Lung (tissue), 12 donors: Measurements from ENCODE around the gene ADAMTSL2. TPM values are rescaled to one million over a fixed set of nuclear protein-coding genes. Genes with fewer than 3 reads are reported as not detected.

ENCODE experiments used
- ATAC-seq: fragments of 200-7000 bp; cut with Tn5 transposase; one replicate; pipeline ENCODE4 v1.9.1; 2020; ENCODE audit warnings: moderate number of reproducible peaks; ENCODE audit not compliant: insufficient read depth, low FRiP score
- DNase-seq, 3 donors: peaks; one replicate each; pipeline ENCODE4 v3.0.0-alpha.2; 2013 to 2017
- H3K27ac ChIP-seq, 2 donors: one replicate each; pipeline ENCODE4 v1.5.1; 2013; ENCODE audit warnings: mild to moderate bottlenecking in 2 of 2, moderate library complexity in 2 of 2, control low read depth in 1 of 2, inconsistent platforms in 1 of 2, low read depth in 1 of 2, low read length in 1 of 2
- H3K27me3 ChIP-seq, 3 donors: one replicate each; pipeline ENCODE4 v1.5.1; 2013; ENCODE audit warnings: low read length in 2 of 3; ENCODE audit not compliant: control insufficient read depth in 3 of 3, insufficient read depth in 3 of 3
- H3K36me3 ChIP-seq, 4 donors: one replicate each; pipeline ENCODE4 v1.5.1; 2013; ENCODE audit warnings: low read length in 4 of 4, mild to moderate bottlenecking in 1 of 4, moderate library complexity in 1 of 4; ENCODE audit not compliant: control insufficient read depth in 4 of 4, insufficient read depth in 4 of 4
- H3K4me1 ChIP-seq, 5 donors: one replicate each; pipeline ENCODE4 v1.5.1; 2013; ENCODE audit warnings: low read length in 5 of 5, mild to moderate bottlenecking in 2 of 5, moderate library complexity in 1 of 5; ENCODE audit not compliant: control insufficient read depth in 5 of 5, insufficient read depth in 5 of 5
- H3K4me3 ChIP-seq: one replicate; pipeline ENCODE4 v1.5.1; 2013; ENCODE audit warnings: mild to moderate bottlenecking, control low read depth, moderate library complexity
- H3K9ac ChIP-seq, 2 donors: one replicate each; pipeline ENCODE4 v1.5.1; 2013; ENCODE audit warnings: low read length in 2 of 2, control low read depth in 1 of 2; ENCODE audit not compliant: insufficient read depth in 1 of 2
- H3K9me3 ChIP-seq, 4 donors: one replicate each; pipeline ENCODE4 v1.5.1; 2013; ENCODE audit warnings: low read length in 3 of 4, mild to moderate bottlenecking in 1 of 4, moderate library complexity in 1 of 4; ENCODE audit not compliant: control insufficient read depth in 4 of 4, insufficient read depth in 3 of 4
- WGBS, 2 donors: extraction: QIAGEN DNeasy Blood & Tissue Kit; methylation state at CpG; one replicate each; pipeline ENCODE4 v1.1.7; 2013; 5-methylcytosine and 5-hydroxymethylcytosine counted together
- polyA plus RNA-seq, 2 donors: library from polyadenylated mRNA; stranded (reverse); fragments of 200-250 nt; gene quantifications; one replicate each; pipeline ENCODE4 v1.2.1, GENCODE V29; 2013
- total RNA-seq, 2 donors: library from RNA; depleted of rRNA in 1 of 2; stranded (reverse); fragments of >200 nt in 1 of 2; gene quantifications; one replicate each; pipeline ENCODE4 v1.2.1, GENCODE V29; 2014 to 2021
- TF ChIP-seq, protein P1 (sequence below): IDR thresholded peaks from 2 replicates; pipeline ENCODE4 v1.5.1; 2012; ENCODE audit warnings: mild to moderate bottlenecking; ENCODE audit errors: control extremely low read depth, extremely low read depth
- donor health status: control.
- donor health status: control.
- donor health status: Bipolar disorder and iron deficiency.
- donor health status: healthy.
- donor health status: DM: yes; HTN: yes; CAD: no.

The ADAMTSL2 gene
- total and polyA plus RNA-seq, 4 donors = 6.4 to 20.6 (median 10.1) TPM

DNA sequence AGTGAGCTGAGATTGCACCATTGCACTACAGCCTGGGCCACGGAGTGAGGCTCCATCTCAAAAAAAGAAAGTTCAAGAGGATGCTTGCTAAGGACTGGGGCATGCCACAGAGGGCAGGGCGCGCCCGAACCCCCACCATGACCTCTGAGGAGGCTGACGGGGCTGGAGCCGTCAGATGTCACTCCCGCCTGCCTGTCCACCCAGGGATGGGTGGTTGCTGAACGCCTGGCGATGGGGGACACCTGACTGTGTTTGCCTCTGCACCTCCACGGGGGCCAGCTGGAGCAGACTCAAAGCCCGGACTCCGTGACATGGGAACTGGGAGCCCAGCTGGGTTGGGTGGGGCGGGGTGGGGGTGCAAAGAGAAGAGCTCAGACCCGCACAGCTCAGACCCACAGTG is 31.9 kb downstream of the ADAMTSL2 start:
- TF ChIP-seq, protein P1, sequence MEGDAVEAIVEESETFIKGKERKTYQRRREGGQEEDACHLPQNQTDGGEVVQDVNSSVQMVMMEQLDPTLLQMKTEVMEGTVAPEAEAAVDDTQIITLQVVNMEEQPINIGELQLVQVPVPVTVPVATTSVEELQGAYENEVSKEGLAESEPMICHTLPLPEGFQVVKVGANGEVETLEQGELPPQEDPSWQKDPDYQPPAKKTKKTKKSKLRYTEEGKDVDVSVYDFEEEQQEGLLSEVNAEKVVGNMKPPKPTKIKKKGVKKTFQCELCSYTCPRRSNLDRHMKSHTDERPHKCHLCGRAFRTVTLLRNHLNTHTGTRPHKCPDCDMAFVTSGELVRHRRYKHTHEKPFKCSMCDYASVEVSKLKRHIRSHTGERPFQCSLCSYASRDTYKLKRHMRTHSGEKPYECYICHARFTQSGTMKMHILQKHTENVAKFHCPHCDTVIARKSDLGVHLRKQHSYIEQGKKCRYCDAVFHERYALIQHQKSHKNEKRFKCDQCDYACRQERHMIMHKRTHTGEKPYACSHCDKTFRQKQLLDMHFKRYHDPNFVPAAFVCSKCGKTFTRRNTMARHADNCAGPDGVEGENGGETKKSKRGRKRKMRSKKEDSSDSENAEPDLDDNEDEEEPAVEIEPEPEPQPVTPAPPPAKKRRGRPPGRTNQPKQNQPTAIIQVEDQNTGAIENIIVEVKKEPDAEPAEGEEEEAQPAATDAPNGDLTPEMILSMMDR = no peak
- 89 to 92% methylated on average over 14 of the region's 14 CpGs for WGBS, 2 donors
- ATAC-seq (no peak), DNase-seq (no peak)
- H3K27me3 ChIP-seq = peaks cover 0 to 5% (median 0%) of the 10 kb centered on the region in 3 donors
- H3K9me3 ChIP-seq = no peaks in the 10 kb centered on the region
- H3K4me1 ChIP-seq = peaks cover 0 to 39% (median 20%) of the 10 kb centered on the region in 5 donors
- H3K4me3 ChIP-seq = no peak overlapping the region
- H3K36me3 ChIP-seq = peaks cover 0 to 4% (median 0%) of the 10 kb centered on the region in 4 donors
- H3K27ac ChIP-seq = no peak overlapping the region
- no peak overlapping the region for H3K9ac ChIP-seq

DNA sequence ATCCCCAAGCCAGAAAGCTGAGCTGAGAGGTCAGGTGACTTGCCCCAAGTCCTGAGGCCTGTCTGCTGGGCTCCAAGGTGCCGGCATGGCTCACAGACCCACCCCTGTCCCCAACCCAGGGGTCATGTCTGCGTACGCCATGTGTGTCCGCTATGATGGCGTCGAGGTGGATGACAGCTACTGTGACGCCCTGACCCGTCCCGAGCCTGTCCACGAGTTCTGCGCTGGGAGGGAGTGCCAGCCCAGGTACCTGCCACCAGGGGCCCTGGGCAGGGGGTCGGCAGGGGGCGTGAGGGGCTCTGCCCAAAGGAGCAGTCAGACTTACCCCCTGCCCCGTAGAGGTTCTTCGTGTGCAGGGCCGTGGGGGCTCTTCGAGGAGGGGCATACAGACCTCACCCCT is 32.3 kb downstream of the ADAMTSL2 start:
- TF ChIP-seq, protein P1 = no peak

DNA sequence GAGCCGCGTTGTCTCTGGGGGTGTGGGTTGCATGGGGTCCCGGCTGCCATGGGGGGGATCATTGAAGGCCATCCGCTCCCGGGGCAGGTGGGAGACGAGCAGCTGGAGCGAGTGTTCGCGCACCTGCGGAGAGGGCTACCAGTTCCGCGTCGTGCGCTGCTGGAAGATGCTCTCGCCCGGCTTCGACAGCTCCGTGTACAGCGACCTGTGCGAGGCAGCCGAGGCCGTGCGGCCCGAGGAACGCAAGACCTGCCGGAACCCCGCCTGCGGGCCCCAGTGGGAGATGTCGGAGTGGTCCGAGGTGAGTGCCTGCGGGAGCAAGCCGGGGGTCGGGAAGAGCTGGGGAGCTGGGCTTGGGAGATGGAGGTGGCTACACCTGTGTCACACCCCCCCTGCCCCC is 33.7 kb downstream of the ADAMTSL2 start:
- peaks cover 0 to 5% (median 0%) of the 10 kb centered on the region in 3 donors for H3K27me3 ChIP-seq
- no peak overlapping the region for H3K4me3 ChIP-seq
- no peak for ATAC-seq
- H3K9ac ChIP-seq = no peak overlapping the region
- no peak overlapping the region for H3K27ac ChIP-seq
- TF ChIP-seq, protein P1 = no peak
- peaks cover 0 to 45% (median 16%) of the 10 kb centered on the region in 5 donors for H3K4me1 ChIP-seq
- H3K9me3 ChIP-seq = no peaks in the 10 kb centered on the region
- peaks cover 0 to 4% (median 0%) of the 10 kb centered on the region in 4 donors for H3K36me3 ChIP-seq
- WGBS, 2 donors = 93 to 95% methylated on average over 33 of the region's 33 CpGs
- no peak for DNase-seq

More for the DNA sequence above, 32.3 kb downstream of the ADAMTSL2 start:
- DNase-seq (no peak), ATAC-seq (no peak)
- Histone ChIP-seq H3K9ac (no peak overlapping the region), H3K4me3 (no peak overlapping the region), H3K36me3 (peaks cover 0 to 4% (median 0%) of the 10 kb centered on the region in 4 donors), H3K27me3 (peaks cover 0 to 5% (median 0%) of the 10 kb centered on the region in 3 donors), H3K9me3 (no peaks in the 10 kb centered on the region), H3K4me1 (peaks cover 0 to 39% (median 20%) of the 10 kb centered on the region in 5 donors), H3K27ac (no peak overlapping the region)
- WGBS, 2 donors = 93 to 97% methylated on average over 17 of the region's 17 CpGs
